Liver (tissue), 3 donors: ENCODE data around the gene SMIM5.
"Not testable (repeated sequence)": the region's sequence is repeated elsewhere in the genome, so short reads cannot be mapped to it uniquely, and the experiment has no call there.

Experiments
- CTCF ChIP-seq: fragments of 150-350 bp; IDR thresholded peaks from 2 replicates; pipeline ENCODE4 v1.5.1; 2017; ENCODE audit warnings: improper control_type of control experiment, low read depth, low read length; ENCODE audit not compliant: missing input control
- EGR1 ChIP-seq, 2 donors: IDR thresholded peaks; 2 replicates each; pipeline ENCODE4 v1.6.1; 2016 to 2018; ENCODE audit warnings: antibody characterized with exemption in 2 of 2, low read depth in 2 of 2
- FOXA1 ChIP-seq: IDR thresholded peaks from 2 replicates; pipeline ENCODE4 v1.6.1; 2016; ENCODE audit warnings: antibody characterized with exemption
- FOXA2 ChIP-seq: IDR thresholded peaks from 2 replicates; pipeline ENCODE4 v1.6.1; 2016; ENCODE audit warnings: antibody characterized with exemption
- GABPA ChIP-seq, 2 donors: IDR thresholded peaks in 1 of 2; conservative IDR thresholded peaks in 1 of 2; 2 replicates each; pipeline ENCODE4 v1.6.1; 2016; ENCODE audit warnings: antibody characterized with exemption in 2 of 2, mild to moderate bottlenecking in 1 of 2, moderate library complexity in 1 of 2
- HNF4G ChIP-seq: IDR thresholded peaks from 2 replicates; pipeline ENCODE4 v1.6.1; 2016; ENCODE audit warnings: antibody characterized with exemption
- RAD21 ChIP-seq, 2 donors: IDR thresholded peaks; 2 replicates each; pipeline ENCODE4 v1.6.1; 2016; ENCODE audit warnings: antibody characterized with exemption in 2 of 2, mild to moderate bottlenecking in 2 of 2
- REST ChIP-seq: IDR thresholded peaks from 2 replicates; pipeline ENCODE4 v1.6.1; 2016; ENCODE audit warnings: antibody characterized with exemption, mild to moderate bottlenecking
- SP1 ChIP-seq: IDR thresholded peaks from 2 replicates; pipeline ENCODE4 v1.6.1; 2018; ENCODE audit warnings: antibody characterized with exemption, mild to moderate bottlenecking
- TAF1 ChIP-seq: conservative IDR thresholded peaks from 2 replicates; pipeline ENCODE4 v1.6.1; 2016; ENCODE audit warnings: antibody characterized with exemption, mild to moderate bottlenecking
- YY1 ChIP-seq: IDR thresholded peaks from 2 replicates; pipeline ENCODE4 v1.6.1; 2016; ENCODE audit warnings: antibody characterized with exemption, mild to moderate bottlenecking
- donor health status: healthy.
- donor health status: healthy.

- TF ChIP-seq SP1; CTCF; RAD21 (IDR thresholded peaks at IDR 0.05); FOXA1; EGR1 (IDR thresholded peaks at IDR 0.05; ENCODE audit: low read depth in 2 of 2); TAF1; FOXA2; GABPA (IDR thresholded peaks at IDR 0.05 in 1 of 2, conservative IDR thresholded peaks at IDR 0.05 in 1 of 2); REST; HNF4G; YY1: not testable (repeated sequence)
Measured at GRCh38 chr17:75593430-75593829, 39.8 kb upstream of the SMIM5 start.
